GM10248 (cell line): ENCODE measurements around the gene MOB1B.

ENCODE experiments used
- CTCF ChIA-PET: fragments of 300-600 bp; sonication (Branson Sonifier 250); formaldehyde crosslinking; extraction: SDS; loops from one replicate; lab custom pipeline; 2021; ENCODE audit warnings: antibody characterized with exemption; lab: Yijun Ruan, JAX
- POLR2A ChIA-PET: fragments of 350-650 bp; sonication (Branson Sonifier 250); formaldehyde crosslinking; extraction: SDS; loops from one replicate; lab custom pipeline; 2020; ENCODE audit warnings: antibody characterized with exemption; lab: Yijun Ruan, JAX
- DNase-seq: peaks from one replicate; pipeline ENCODE4 v3.0.0; 2012; ENCODE audit errors: extremely low spot score
- CTCF ChIP-seq: IDR thresholded peaks from 2 replicates; pipeline ENCODE4 v1.5.1; 2012; ENCODE audit warnings: mild to moderate bottlenecking, low read depth; ENCODE audit errors: extremely low read depth, missing control alignments, control extremely low read depth

The MOB1B gene

GRCh38 chr4:70969076-70969475 lies 66.9 kb downstream of the MOB1B start:
- CTCF ChIA-PET = interaction anchor here (0.9 to 2.4 kb wide), 2 partner anchors 11 to 18 kb away, joined by 3 to 12 read pairs; no protein-coding TSS in a partner anchor
- POLR2A ChIA-PET = no interaction called here
- DNase-seq = no peak
- no peak for TF ChIP-seq CTCF

GRCh38 chr4:70976252-70976651 lies 74.1 kb downstream of the MOB1B start:
- TF ChIP-seq CTCF = no peak
- ChIA-PET CTCF (no interaction called here), POLR2A (no interaction called here)
- no peak for DNase-seq

GRCh38 chr4:70979445-70980008 lies 77.4 kb downstream of the MOB1B start:
- POLR2A ChIA-PET = no interaction called here
- peak; percentile 43 for DNase-seq
- CTCF ChIA-PET = no interaction called here
- no peak for TF ChIP-seq CTCF

- ChIA-PET POLR2A (no interaction called here), CTCF (no interaction called here)
- DNase-seq = no peak
- TF ChIP-seq CTCF = no peak
Observed at GRCh38 chr4:70980196-70980595, 78.0 kb downstream of the MOB1B start.

- ChIA-PET POLR2A (no interaction called here), CTCF (no interaction called here)
- no peak for DNase-seq
- no peak for TF ChIP-seq CTCF
Observed at GRCh38 chr4:70984106-70984505, 81.9 kb downstream of the MOB1B start.

GRCh38 chr4:70984589-70984988 lies 82.4 kb downstream of the MOB1B start:
- DNase-seq = no peak
- POLR2A ChIA-PET = no interaction called here
- CTCF ChIA-PET = interaction anchor here (1.2 kb wide), 1 partner anchor 12 kb away, joined by 3 read pairs; no protein-coding TSS in a partner anchor
- no peak for TF ChIP-seq CTCF
